ENCODE measurements around the gene LSM7.

GRCh38 chr19:2283835-2284507, 44.4 kb downstream of the LSM7 start:
- TF ChIP-seq POLR2A (IDR thresholded peaks at IDR 0.05) (no peak), CTCF (IDR thresholded peaks at IDR 0.05) (no peak), POLR2AphosphoS5 (IDR thresholded peaks at IDR 0.05) (no peak)
